B cell (primary cell): ENCODE measurements around the gene HS6ST3. TPM values are rescaled to one million over a fixed set of nuclear protein-coding genes. Genes with fewer than 3 reads are reported as not detected.

Source experiments
- ATAC-seq: fragments of 200-7000 bp; cut with Tn5 transposase; one replicate; pipeline ENCODE4 v1.10.0; 2021; ENCODE audit warnings: low read depth, mild to moderate bottlenecking, moderate number of reproducible peaks, moderate library complexity
- CTCF ChIA-PET: fragments of 350-600 bp; sonication (Branson Sonifier 250); formaldehyde crosslinking; loops from one replicate; lab custom pipeline; 2021; ENCODE audit warnings: antibody characterized with exemption, inconsistent platforms; lab: Charles Lee
- POLR2A ChIA-PET: fragments of 350-600 bp; sonication (Branson Sonifier 250); formaldehyde crosslinking; loops from one replicate; lab custom pipeline; 2021; ENCODE audit warnings: antibody characterized with exemption; lab: Charles Lee
- DNase-seq: peaks from one replicate; pipeline ENCODE4 v3.0.0; 2013
- H2AFZ ChIP-seq: 2 replicates; pipeline ENCODE4 v1.6.1; 2012; ENCODE audit warnings: mild to moderate bottlenecking, low read depth, low read length; ENCODE audit not compliant: insufficient read depth, poor library complexity, severe bottlenecking
- H3K27ac ChIP-seq, 2 donors: 1 replicate in 1 of 2; 2 replicates in 1 of 2; pipeline ENCODE4 v1.5.1; 2012 to 2013; ENCODE audit warnings: low read length in 2 of 2, mild to moderate bottlenecking in 2 of 2, moderate library complexity in 1 of 2
- H3K27me3 ChIP-seq, 4 experiments: fragments of 200-600 bp in 1 of 4; sonication (generic) in 1 of 4; replicated peaks in 1 of 4; 1 replicate in 2 of 4; 2 replicates in 2 of 4; pipeline versions ENCODE4 v1.6.1 to v1.7.0; 2013 to 2016; ENCODE audit warnings: low read length in 3 of 4, mild to moderate bottlenecking in 2 of 4, mixed read lengths in 1 of 4, moderate library complexity in 1 of 4; ENCODE audit not compliant: insufficient read depth in 4 of 4, control insufficient read depth in 3 of 4; ENCODE audit errors: control extremely low read depth in 1 of 4
- H3K36me3 ChIP-seq, 2 experiments: replicated peaks in 1 of 2; 1 replicate in 1 of 2; 2 replicates in 1 of 2; pipeline versions ENCODE4 v1.6.1 to v1.7.1; 2013; ENCODE audit warnings: low read length in 1 of 2; ENCODE audit not compliant: insufficient read depth in 2 of 2, control insufficient read depth in 1 of 2; ENCODE audit errors: control extremely low read depth in 1 of 2, extremely low read depth in 1 of 2
- H3K4me1 ChIP-seq, 2 donors: fragments of 200-600 bp in 1 of 2; sonication (generic) in 1 of 2; 1 replicate in 1 of 2; 2 replicates in 1 of 2; pipeline versions ENCODE4 v1.5.1 to v1.6.1; 2013 to 2017; ENCODE audit warnings: low read length in 2 of 2; ENCODE audit not compliant: control insufficient read depth in 2 of 2, insufficient read depth in 2 of 2
- H3K4me2 ChIP-seq: replicated peaks from 2 replicates; pipeline ENCODE3; 2012; ENCODE audit warnings: mild to moderate bottlenecking, low read depth, low read length; ENCODE audit not compliant: poor library complexity, severe bottlenecking
- H3K4me3 ChIP-seq, 5 experiments: fragments of 200-600 bp in 1 of 5; sonication (generic) in 1 of 5; 1 replicate in 3 of 5; 2 replicates in 2 of 5; pipeline versions ENCODE4 v1.5.1 to v1.7.0; 2011 to 2016; ENCODE audit warnings: low read length in 4 of 5, mild to moderate bottlenecking in 4 of 5, low read depth in 2 of 5, control low read depth in 1 of 5, moderate library complexity in 1 of 5; ENCODE audit not compliant: insufficient read depth in 1 of 5; ENCODE audit errors: control extremely low read depth in 1 of 5, extremely low read depth in 1 of 5
- H3K79me2 ChIP-seq: fragments of 200-600 bp; sonication (generic); one replicate; pipeline ENCODE4 v1.6.0; 2016; ENCODE audit warnings: low read length; ENCODE audit not compliant: control insufficient read depth, insufficient read depth
- H3K9ac ChIP-seq: fragments of 200-600 bp; sonication (generic); 2 replicates; pipeline ENCODE4 v1.6.1; 2017; ENCODE audit warnings: mild to moderate bottlenecking, low read length, moderate library complexity
- H3K9me3 ChIP-seq, 3 donors: one replicate each; pipeline versions ENCODE4 v1.6.1 to v1.7.1; 2013; ENCODE audit warnings: low read length in 2 of 3; ENCODE audit not compliant: control insufficient read depth in 2 of 3, insufficient read depth in 1 of 3; ENCODE audit errors: control extremely low read depth in 1 of 3
- H4K20me1 ChIP-seq: 2 replicates; pipeline ENCODE4 v1.6.0; 2012; ENCODE audit warnings: mild to moderate bottlenecking, low read length; ENCODE audit not compliant: insufficient read depth, control insufficient read depth, poor library complexity, severe bottlenecking
- H3K27ac Mint-ChIP-seq: one replicate; pipeline ENCODE4 v1.8.0; 2021; ENCODE audit warnings: mixed read lengths
- H3K27me3 Mint-ChIP-seq: one replicate; pipeline ENCODE4 v1.8.0; 2021; ENCODE audit warnings: mixed read lengths
- H3K4me1 Mint-ChIP-seq: one replicate; pipeline ENCODE4 v1.8.0; 2021; ENCODE audit warnings: mixed read lengths
- H3K4me3 Mint-ChIP-seq: one replicate; pipeline ENCODE4 v1.8.0; 2021; ENCODE audit warnings: mixed read lengths
- H3K9me3 Mint-ChIP-seq: one replicate; pipeline ENCODE4 v1.8.0; 2022; ENCODE audit warnings: mixed read lengths; ENCODE audit not compliant: insufficient read depth
- EZH2 ChIP-seq: IDR thresholded peaks from 2 replicates; pipeline ENCODE4 v1.6.1; 2012; ENCODE audit warnings: borderline replicate concordance, low read depth, mild to moderate bottlenecking, moderate library complexity, low read length; ENCODE audit not compliant: insufficient read depth, poor library complexity, severe bottlenecking
- WGBS: methylation state at CpG from one replicate; pipeline ENCODE4 v1.1.5; 2013; ENCODE audit warnings: missing lambda C conversion rate; ENCODE audit not compliant: insufficient coverage; 5-methylcytosine and 5-hydroxymethylcytosine counted together
- intact Hi-C: fragments of 100-400 bp; cut with micrococcal nuclease; formaldehyde crosslinking; loops from one replicate; pipeline ENCODE4 v1.10.0; 2022
- polyA plus RNA-seq: library from polyadenylated mRNA; depleted of rRNA; stranded (reverse); fragments of >200 nt; gene quantifications from 2 replicates; pipeline ENCODE4 v1.2.3, GENCODE V29; 2012
- total RNA-seq, 2 donors: library from RNA; stranded (reverse); fragments of 120-200 nt in 1 of 2; gene quantifications; 1 replicate in 1 of 2; 2 replicates in 1 of 2; pipeline versions ENCODE4 v1.2.3 to v1.2.4, GENCODE V29; 2013 to 2022
- TF ChIP-seq, protein P1 (sequence below): fragments of 200-600 bp; IDR thresholded peaks from one replicate; pipeline ENCODE4 v1.8.0; 2022; ENCODE audit warnings: antibody characterized with exemption, mild to moderate bottlenecking

Gene HS6ST3
- total and polyA plus RNA-seq, 2 donors (not counting 1 experiment from before 2014, with no cell fraction given) = not detected

DNA sequence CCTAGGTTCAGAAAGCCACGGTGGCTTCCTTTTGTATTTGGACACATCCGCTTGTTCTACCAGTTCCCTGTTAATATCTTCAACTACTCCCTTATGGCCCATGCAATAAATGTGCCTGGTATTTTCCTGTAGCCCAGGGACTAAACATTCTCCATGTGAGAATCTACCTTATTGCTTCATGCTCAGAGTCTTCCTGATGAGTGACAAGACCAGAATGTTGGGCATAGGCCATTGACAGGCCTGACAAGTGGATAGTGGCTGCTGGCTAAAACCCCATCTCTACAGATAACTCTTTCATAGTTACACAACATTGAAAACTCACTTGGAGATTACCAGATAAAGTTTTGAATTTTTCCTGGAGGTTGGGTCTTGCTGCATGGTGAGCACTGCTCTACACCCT lies 449.9 kb downstream of the HS6ST3 start:
- H3K4me2 ChIP-seq = no peak overlapping the region

DNA sequence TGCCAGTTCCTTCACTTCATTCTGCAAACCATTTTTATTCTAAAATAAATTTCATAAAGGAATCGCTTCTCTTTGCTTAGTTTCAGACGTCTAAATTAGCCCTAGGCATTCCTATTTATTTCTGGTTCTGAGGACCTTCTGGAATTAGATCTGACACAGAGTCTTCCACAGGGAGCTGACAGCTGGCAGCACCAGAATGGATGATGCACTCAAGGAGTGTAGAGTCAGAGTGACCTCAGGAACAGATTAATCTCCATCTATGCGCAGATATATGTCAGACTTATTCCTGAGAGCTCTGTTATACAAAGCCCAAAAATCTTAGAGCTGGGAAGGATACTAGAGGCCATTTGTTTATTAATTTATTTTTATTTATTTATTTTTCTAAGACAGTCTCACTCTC lies 450.8 kb downstream of the HS6ST3 start:
- Histone ChIP-seq H4K20me1 (no peaks in the 10 kb centered on the region), H3K79me2 (no peaks in the 10 kb centered on the region), H3K27ac (no peak overlapping the region), H3K9ac (no peak overlapping the region), H3K4me1 (no peaks in the 10 kb centered on the region), H3K4me2 (no peak overlapping the region), H3K27me3 (no peaks in the 10 kb centered on the region), H3K36me3 (no peaks in the 10 kb centered on the region), H2AFZ (no peak overlapping the region), H3K4me3 (no peak overlapping the region), H3K9me3 (no peaks in the 10 kb centered on the region)
- peaks cover 5% of the 10 kb centered on the region for H3K9me3 Mint-ChIP-seq
- no peak overlapping the region for H3K27ac Mint-ChIP-seq
- ChIA-PET POLR2A (no interaction called here), CTCF (no interaction called here)
- intact Hi-C loops = no loop called here
- H3K4me1 Mint-ChIP-seq = no peaks in the 10 kb centered on the region
- ATAC-seq = no peak
- 100% methylated on average over 1 of the region's 3 CpGs for WGBS
- TF ChIP-seq, protein P1, sequence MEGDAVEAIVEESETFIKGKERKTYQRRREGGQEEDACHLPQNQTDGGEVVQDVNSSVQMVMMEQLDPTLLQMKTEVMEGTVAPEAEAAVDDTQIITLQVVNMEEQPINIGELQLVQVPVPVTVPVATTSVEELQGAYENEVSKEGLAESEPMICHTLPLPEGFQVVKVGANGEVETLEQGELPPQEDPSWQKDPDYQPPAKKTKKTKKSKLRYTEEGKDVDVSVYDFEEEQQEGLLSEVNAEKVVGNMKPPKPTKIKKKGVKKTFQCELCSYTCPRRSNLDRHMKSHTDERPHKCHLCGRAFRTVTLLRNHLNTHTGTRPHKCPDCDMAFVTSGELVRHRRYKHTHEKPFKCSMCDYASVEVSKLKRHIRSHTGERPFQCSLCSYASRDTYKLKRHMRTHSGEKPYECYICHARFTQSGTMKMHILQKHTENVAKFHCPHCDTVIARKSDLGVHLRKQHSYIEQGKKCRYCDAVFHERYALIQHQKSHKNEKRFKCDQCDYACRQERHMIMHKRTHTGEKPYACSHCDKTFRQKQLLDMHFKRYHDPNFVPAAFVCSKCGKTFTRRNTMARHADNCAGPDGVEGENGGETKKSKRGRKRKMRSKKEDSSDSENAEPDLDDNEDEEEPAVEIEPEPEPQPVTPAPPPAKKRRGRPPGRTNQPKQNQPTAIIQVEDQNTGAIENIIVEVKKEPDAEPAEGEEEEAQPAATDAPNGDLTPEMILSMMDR = no peak
- no peak for TF ChIP-seq EZH2
- H3K4me3 Mint-ChIP-seq = no peak overlapping the region
- no peak for DNase-seq
- H3K27me3 Mint-ChIP-seq = no peaks in the 10 kb centered on the region

More for the DNA sequence above, 449.9 kb downstream of the HS6ST3 start:
- H3K4me1 Mint-ChIP-seq = no peaks in the 10 kb centered on the region
- Histone ChIP-seq H2AFZ (no peak overlapping the region), H3K27me3 (no peaks in the 10 kb centered on the region), H3K36me3 (no peaks in the 10 kb centered on the region), H4K20me1 (no peaks in the 10 kb centered on the region), H3K4me1 (no peaks in the 10 kb centered on the region), H3K27ac (no peak overlapping the region), H3K79me2 (no peaks in the 10 kb centered on the region), H3K4me3 (no peak overlapping the region), H3K9ac (no peak overlapping the region), H3K9me3 (no peaks in the 10 kb centered on the region)
- ATAC-seq (no peak), DNase-seq (no peak)
- TF ChIP-seq, protein P1 = no peak
- TF ChIP-seq EZH2 = no peak
- CTCF ChIA-PET = no interaction called here
- no peaks in the 10 kb centered on the region for H3K27me3 Mint-ChIP-seq
- H3K9me3 Mint-ChIP-seq = peaks cover 5% of the 10 kb centered on the region
- intact Hi-C loops = no loop called here
- WGBS = 77% methylated on average over 2 of the region's 2 CpGs
- H3K27ac Mint-ChIP-seq = no peak overlapping the region
- POLR2A ChIA-PET = no interaction called here
- H3K4me3 Mint-ChIP-seq = no peak overlapping the region
